GM21381 (cell line): Measurements from ENCODE around the gene TRIM65.
A peak's percentile ranks its signal among the peaks of the same experiment; 100 is the strongest.
"Not testable (repeated sequence)": the region's sequence is repeated elsewhere in the genome, so short reads cannot be mapped to it uniquely, and the experiment has no call there.

ENCODE experiments used
- ATAC-seq: cut with Tn5 transposase; IDR thresholded peaks from one replicate; pipeline ENCODE4 v1.9.1; 2021; ENCODE audit warnings: mild to moderate bottlenecking, moderate library complexity; ENCODE audit not compliant: unreplicated experiment

TRIM65 gene

GRCh38 chr17:75854881-75855309 lies 41.9 kb downstream of the TRIM65 start:
- no peak for ATAC-seq

- ATAC-seq, result no peak
Observed at GRCh38 chr17:75854101-75854748, 42.5 kb downstream of the TRIM65 start.

- no peak for ATAC-seq
Observed at GRCh38 chr17:75853433-75853832, 43.3 kb downstream of the TRIM65 start.

- ATAC-seq, result not testable (repeated sequence)
Observed at GRCh38 chr17:75851693-75851991, 45.1 kb downstream of the TRIM65 start.

- no peak for ATAC-seq
Observed at GRCh38 chr17:75850928-75851692, 45.6 kb downstream of the TRIM65 start.

- no peak for ATAC-seq
Observed at GRCh38 chr17:75849724-75850123, 47.0 kb downstream of the TRIM65 start.

GRCh38 chr17:75849279-75849646 lies 47.5 kb downstream of the TRIM65 start:
- ATAC-seq, result no peak

- no peak for ATAC-seq
Observed at GRCh38 chr17:75848523-75849278, 48.0 kb downstream of the TRIM65 start.

GRCh38 chr17:75847614-75848522 lies 48.9 kb downstream of the TRIM65 start:
- ATAC-seq, result no peak

GRCh38 chr17:75846692-75847613 lies 49.8 kb downstream of the TRIM65 start:
- ATAC-seq, result no peak

- ATAC-seq, result no peak
Observed at GRCh38 chr17:75845933-75846691, 50.6 kb downstream of the TRIM65 start.

GRCh38 chr17:75845058-75845711 lies 51.6 kb downstream of the TRIM65 start:
- peak; percentile 69 for ATAC-seq

- ATAC-seq, result peak; percentile 7
Observed at GRCh38 chr17:75844530-75845057, 52.2 kb downstream of the TRIM65 start.

- ATAC-seq, result no peak
Observed at GRCh38 chr17:75843577-75844529, 52.9 kb downstream of the TRIM65 start, which contains the start of gene UNC13D. TSS of gene UNC13D (minus strand) at chr17:75844404. CDS start at chr17:75844337, 67 bp downstream.

GRCh38 chr17:75842963-75843576 lies 53.7 kb downstream of the TRIM65 start:
- no peak for ATAC-seq

- no peak for ATAC-seq
Observed at GRCh38 chr17:75842411-75842810, 54.3 kb downstream of the TRIM65 start.

GRCh38 chr17:75840799-75841164 lies 56.0 kb downstream of the TRIM65 start:
- ATAC-seq, result no peak
